GM13976 (cell line): ENCODE results near the gene RPL3.

Experiments
- DNase-seq: peaks from one replicate; pipeline ENCODE4 v3.0.0; 2012; ENCODE audit warnings: low spot score
- in situ Hi-C: fragments of 300-500 bp; cut with MboI; formaldehyde crosslinking; loops from one replicate; pipeline ENCODE4 v1.12.0; 2022; ENCODE audit warnings: low sequenced_read_pairs, mixed read lengths, inconsistent platforms; ENCODE audit not compliant: unreplicated experiment
- TF ChIP-seq, protein P1 (sequence below): IDR thresholded peaks from 2 replicates; pipeline ENCODE4 v1.5.1; 2012; ENCODE audit warnings: borderline replicate concordance, mild to moderate bottlenecking; ENCODE audit not compliant: insufficient read depth; ENCODE audit errors: extremely low read depth, missing control alignments, control extremely low read depth

The RPL3 gene

GRCh38 chr22:39283322-39284141 is 35.9 kb downstream of the RPL3 start:
- DNase-seq = no peak
- TF ChIP-seq, protein P1, sequence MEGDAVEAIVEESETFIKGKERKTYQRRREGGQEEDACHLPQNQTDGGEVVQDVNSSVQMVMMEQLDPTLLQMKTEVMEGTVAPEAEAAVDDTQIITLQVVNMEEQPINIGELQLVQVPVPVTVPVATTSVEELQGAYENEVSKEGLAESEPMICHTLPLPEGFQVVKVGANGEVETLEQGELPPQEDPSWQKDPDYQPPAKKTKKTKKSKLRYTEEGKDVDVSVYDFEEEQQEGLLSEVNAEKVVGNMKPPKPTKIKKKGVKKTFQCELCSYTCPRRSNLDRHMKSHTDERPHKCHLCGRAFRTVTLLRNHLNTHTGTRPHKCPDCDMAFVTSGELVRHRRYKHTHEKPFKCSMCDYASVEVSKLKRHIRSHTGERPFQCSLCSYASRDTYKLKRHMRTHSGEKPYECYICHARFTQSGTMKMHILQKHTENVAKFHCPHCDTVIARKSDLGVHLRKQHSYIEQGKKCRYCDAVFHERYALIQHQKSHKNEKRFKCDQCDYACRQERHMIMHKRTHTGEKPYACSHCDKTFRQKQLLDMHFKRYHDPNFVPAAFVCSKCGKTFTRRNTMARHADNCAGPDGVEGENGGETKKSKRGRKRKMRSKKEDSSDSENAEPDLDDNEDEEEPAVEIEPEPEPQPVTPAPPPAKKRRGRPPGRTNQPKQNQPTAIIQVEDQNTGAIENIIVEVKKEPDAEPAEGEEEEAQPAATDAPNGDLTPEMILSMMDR = no peak
- in situ Hi-C loops = no loop called here

- DNase-seq = no peak
- in situ Hi-C loops = no loop called here
- TF ChIP-seq, protein P1 = no peak
Observed at GRCh38 chr22:39282645-39283321, 36.6 kb downstream of the RPL3 start.

DNA sequence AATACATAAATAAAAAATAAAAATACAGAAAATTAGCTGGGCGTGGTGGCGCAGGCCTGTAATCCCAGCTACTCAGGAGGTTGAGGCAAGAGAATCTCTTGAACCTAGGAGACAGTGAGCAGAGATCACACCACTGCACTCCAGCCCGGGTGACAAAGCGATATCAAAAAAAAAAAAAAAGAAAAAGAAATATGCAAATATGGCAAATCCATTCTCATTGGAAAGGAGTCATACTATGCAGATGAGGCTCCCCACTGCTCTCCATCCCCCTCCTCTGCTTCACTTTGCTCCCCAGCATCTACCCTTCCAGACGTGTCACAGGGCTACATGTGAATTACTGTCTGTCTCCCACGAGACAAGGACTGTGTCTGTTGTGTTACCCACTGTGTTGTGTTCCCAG is 38.3 kb downstream of the RPL3 start:
- TF ChIP-seq, protein P1 = no peak
- DNase-seq = no peak
- in situ Hi-C loops = no loop called here

DNA sequence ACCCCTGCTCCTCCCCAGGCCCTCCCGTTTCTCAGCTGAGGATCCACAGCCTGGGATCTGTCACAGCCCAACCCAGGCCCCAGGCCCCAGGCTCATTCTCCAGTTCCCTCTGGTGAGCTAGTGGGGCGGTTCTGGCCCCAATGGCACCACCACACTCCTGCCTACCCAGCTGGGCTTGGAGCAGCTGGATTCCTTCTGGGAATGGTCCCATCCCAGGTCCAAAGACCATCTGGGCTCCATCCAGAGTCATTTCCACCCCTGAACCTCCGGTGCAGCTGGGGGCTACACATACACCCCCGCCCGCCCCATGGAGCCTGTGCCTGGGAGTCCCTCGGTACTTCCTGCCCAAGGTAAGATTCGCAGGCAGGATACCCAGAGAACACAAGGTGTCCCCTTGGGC is 39.2 kb downstream of the RPL3 start:
- in situ Hi-C loops = no loop called here

DNA sequence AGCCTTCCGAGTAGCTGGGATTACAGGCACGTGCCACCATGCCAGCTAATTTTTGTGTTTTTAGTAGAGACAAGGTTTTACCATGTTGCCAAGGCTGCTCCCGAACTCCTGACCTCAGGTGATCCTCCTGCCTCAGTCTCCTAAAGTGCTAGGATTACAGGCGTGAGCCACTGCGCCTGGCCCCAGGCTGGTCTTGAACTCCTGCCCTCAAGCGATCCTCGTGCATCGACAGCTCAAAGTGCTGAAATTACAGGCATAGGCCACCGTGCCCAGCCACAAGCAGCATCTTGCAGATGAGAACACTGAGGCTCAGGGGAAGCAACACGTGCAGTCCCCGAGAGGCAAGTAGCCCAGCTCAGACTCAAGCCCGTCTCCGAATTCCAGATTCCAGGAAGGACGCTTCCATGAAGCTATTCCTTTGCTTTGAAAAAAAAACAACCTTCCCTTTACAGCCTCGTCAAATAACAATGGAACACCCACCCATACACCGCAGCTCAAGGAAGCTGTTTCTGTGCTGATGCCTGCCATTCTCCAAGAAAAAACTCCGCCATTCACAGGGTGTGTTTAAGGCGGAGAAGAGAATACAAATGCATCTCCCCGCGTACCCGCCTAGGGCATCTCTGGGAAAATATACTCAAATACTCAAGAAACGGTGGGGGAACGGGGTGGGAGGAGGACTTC is 40.1 kb downstream of the RPL3 start:
- in situ Hi-C loops = no loop called here
- TF ChIP-seq, protein P1 = no peak
- no peak for DNase-seq

More for the DNA sequence above, 39.2 kb downstream of the RPL3 start:
- TF ChIP-seq, protein P1 = no peak
- no peak for DNase-seq

DNA sequence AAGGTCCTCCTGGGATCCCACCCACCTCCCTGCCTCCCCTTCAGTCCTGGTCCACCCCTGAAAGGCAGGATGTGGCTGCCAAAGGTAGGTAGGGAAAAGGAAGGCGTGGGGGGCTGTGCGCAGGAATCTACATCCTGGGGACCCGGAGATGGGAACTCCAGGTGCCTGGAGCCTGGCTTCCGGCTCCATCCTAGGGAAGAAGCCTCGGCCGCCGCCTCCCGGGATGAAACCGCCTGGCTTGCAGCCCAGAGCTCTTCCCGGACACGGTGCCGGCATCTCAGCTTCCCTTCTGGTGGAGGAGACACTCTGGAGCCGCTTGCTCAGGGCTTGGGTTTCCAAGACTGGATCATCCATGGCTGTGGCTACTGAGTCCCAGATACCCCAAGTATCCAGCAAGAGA is 41.4 kb downstream of the RPL3 start:
- no peak for DNase-seq
- in situ Hi-C loops = no loop called here
- TF ChIP-seq, protein P1 = no peak
